SK-N-SH treated with all-trans-retinoic acid at 6 μM for 48 hours (cell line): Measurements from ENCODE around the gene ZNF845.
A peak's percentile ranks its signal among the peaks of the same experiment; 100 is the strongest.
"Not testable (repeated sequence)": the region's sequence is repeated elsewhere in the genome, so short reads cannot be mapped to it uniquely, and the experiment has no call there.

ENCODE experiments used
- ATAC-seq: fragments of 200-7000 bp; cut with Tn5 transposase; 3 replicates; pipeline ENCODE4 v1.9.1; 2020; ENCODE audit warnings: mild to moderate bottlenecking, moderate library complexity
- ARNTL ChIP-seq: fragments of 450-650 bp; formaldehyde crosslinking; IDR thresholded peaks from 2 replicates; pipeline ENCODE4 v1.5.0; 2020; ENCODE audit warnings: low read depth, mild to moderate bottlenecking, moderate library complexity, borderline replicate concordance
- BACH2 ChIP-seq: fragments of 250-450 bp; sonication (Bioruptor Pico); IDR thresholded peaks from 2 replicates; pipeline ENCODE4 v1.9.0; 2021; ENCODE audit warnings: mild to moderate bottlenecking, borderline replicate concordance
- CREB5 ChIP-seq: fragments of 250-450 bp; sonication (Bioruptor Pico); IDR thresholded peaks from 2 replicates; pipeline ENCODE4 v1.5.1; 2020; ENCODE audit warnings: low read depth, mild to moderate bottlenecking, moderate library complexity
- CSDC2 ChIP-seq: fragments of 250-450 bp; sonication (Bioruptor Pico); IDR thresholded peaks from 2 replicates; pipeline ENCODE4 v1.5.0; 2020; ENCODE audit warnings: mild to moderate bottlenecking, moderate library complexity
- CSRNP3 ChIP-seq: fragments of 250-450 bp; sonication (Bioruptor Pico); IDR thresholded peaks from 2 replicates; pipeline ENCODE4 v1.5.1; 2021; ENCODE audit warnings: mild to moderate bottlenecking, moderate library complexity
- ESRRG ChIP-seq: fragments of 250-450 bp; sonication (Bioruptor Pico); IDR thresholded peaks from 2 replicates; pipeline ENCODE4 v1.6.1; 2021; ENCODE audit warnings: mild to moderate bottlenecking
- GLIS3 ChIP-seq: fragments of 250-450 bp; sonication (Bioruptor Pico); IDR thresholded peaks from 2 replicates; pipeline ENCODE4 v1.5.0; 2020; ENCODE audit warnings: mild to moderate bottlenecking, moderate library complexity
- OSR1 ChIP-seq: fragments of 250-450 bp; sonication (Bioruptor Pico); IDR thresholded peaks from 2 replicates; pipeline ENCODE4 v1.8.0; 2022; ENCODE audit warnings: moderate library complexity, mild to moderate bottlenecking, inconsistent platforms
- PATZ1 ChIP-seq: fragments of 250-450 bp; sonication (Bioruptor Pico); IDR thresholded peaks from 2 replicates; pipeline ENCODE4 v1.8.0; 2020; ENCODE audit warnings: mild to moderate bottlenecking, moderate library complexity, borderline replicate concordance
- POU6F1 ChIP-seq: fragments of 250-450 bp; sonication (Bioruptor Pico); IDR thresholded peaks from 2 replicates; pipeline ENCODE4 v1.8.0; 2021; ENCODE audit warnings: low read depth, mild to moderate bottlenecking, moderate library complexity, borderline replicate concordance
- PPARA ChIP-seq: fragments of 250-450 bp; sonication (Bioruptor Pico); IDR thresholded peaks from 2 replicates; pipeline ENCODE4 v1.5.0; 2020; ENCODE audit warnings: mild to moderate bottlenecking, borderline replicate concordance
- TCF4 ChIP-seq: fragments of 250-450 bp; sonication (Bioruptor Pico); IDR thresholded peaks from 2 replicates; pipeline ENCODE4 v1.8.0; 2021; ENCODE audit warnings: mild to moderate bottlenecking, moderate library complexity, borderline replicate concordance
- TOX ChIP-seq: fragments of 250-450 bp; sonication (Bioruptor Pico); IDR thresholded peaks from 2 replicates; pipeline ENCODE4 v1.8.0; 2021; ENCODE audit warnings: mild to moderate bottlenecking, moderate library complexity, borderline replicate concordance
- TSHZ2 ChIP-seq: fragments of 250-450 bp; sonication (Bioruptor Pico); IDR thresholded peaks from 2 replicates; pipeline ENCODE4 v1.5.0; 2020; ENCODE audit warnings: mild to moderate bottlenecking, moderate library complexity
- ZC3H10 ChIP-seq: fragments of 250-450 bp; sonication (Bioruptor Pico); IDR thresholded peaks from 2 replicates; pipeline ENCODE4 v1.5.1; 2021; ENCODE audit warnings: mild to moderate bottlenecking, moderate library complexity
- ZFP30 ChIP-seq: fragments of 450-650 bp; formaldehyde crosslinking; IDR thresholded peaks from 2 replicates; pipeline ENCODE4 v1.5.0; 2022; ENCODE audit warnings: mild to moderate bottlenecking, moderate library complexity
- ZNF565 ChIP-seq: fragments of 450-650 bp; formaldehyde crosslinking; conservative IDR thresholded peaks from 2 replicates; pipeline ENCODE4 v1.5.0; 2020; ENCODE audit warnings: low read depth, mild to moderate bottlenecking, moderate library complexity
- ZNF70 ChIP-seq: fragments of 450-650 bp; formaldehyde crosslinking; IDR thresholded peaks from 2 replicates; pipeline ENCODE4 v1.5.0; 2020; ENCODE audit warnings: mild to moderate bottlenecking, moderate library complexity
- ZNF8 ChIP-seq: fragments of 450-650 bp; formaldehyde crosslinking; IDR thresholded peaks from 2 replicates; pipeline ENCODE4 v1.5.0; 2020; ENCODE audit warnings: mild to moderate bottlenecking, moderate library complexity

The ZNF845 gene

GRCh38 chr19:53357821-53358581, 24.5 kb downstream of the ZNF845 start (continued):
- no peak for TF ChIP-seq PATZ1 (CRISPR knock-in tag)
- TF ChIP-seq ZNF565 (CRISPR knock-in tag) = no peak
- no peak for TF ChIP-seq CSRNP3 (CRISPR knock-in tag)
- TF ChIP-seq ZNF70 = no peak

GRCh38 chr19:53360056-53360455, 26.5 kb downstream of the ZNF845 start:
- not testable (repeated sequence) for ATAC-seq

GRCh38 chr19:53365134-53365898, 31.8 kb downstream of the ZNF845 start, which contains the start of gene ZNF525:
ZNF525 (plus strand) TSS chr19:53365705; CDS start chr19:53372282, 6,577 bp downstream.
- no peak for TF ChIP-seq OSR1

GRCh38 chr19:53365899-53366493, 32.4 kb downstream of the ZNF845 start:
- peak; percentile 68 for ATAC-seq
- no peak for TF ChIP-seq POU6F1 (CRISPR knock-in tag)
- no peak for TF ChIP-seq BACH2 (CRISPR knock-in tag)
- TF ChIP-seq ZNF8 = no peak
- no peak for TF ChIP-seq ARNTL (CRISPR knock-in tag)
- TF ChIP-seq TCF4 = no peak
- no peak for TF ChIP-seq ZFP30 (CRISPR knock-in tag)
- TF ChIP-seq OSR1 = no peak
- TF ChIP-seq ESRRG (CRISPR knock-in tag) = no peak
- TF ChIP-seq ZC3H10 = no peak
- no peak for TF ChIP-seq TSHZ2 (CRISPR knock-in tag)
- no peak for TF ChIP-seq ZNF565 (CRISPR knock-in tag)

More at GRCh38 chr19:53365134-53365898, 31.8 kb downstream of the ZNF845 start, which contains the start of gene ZNF525:
- peak; percentile 99 for ATAC-seq

- TF ChIP-seq TCF4 (no peak), ARNTL (CRISPR knock-in tag) (no peak), CREB5 (CRISPR knock-in tag) (no peak), ZNF8 (no peak), GLIS3 (CRISPR knock-in tag) (no peak), PPARA (CRISPR knock-in tag) (no peak), TOX (CRISPR knock-in tag) (no peak), CSDC2 (no peak)
- ATAC-seq = no peak
Measured at GRCh38 chr19:53372196-53372595, 38.6 kb downstream of the ZNF845 start.
